ENCODE measurements around the gene GATM. TPM values are rescaled to one million over a fixed set of nuclear protein-coding genes. Genes with fewer than 3 reads are reported as not detected.

Gene GATM
- polyA plus RNA-seq, 3 donors, result 0.89 to 1.5 (median 1.5) TPM

GRCh38 chr15:45363801-45364200 lies 14.5 kb downstream of the GATM start:
- no peak overlapping the region for H3K9ac ChIP-seq (ENCODE audit: insufficient read depth, low read length, poor library complexity, severe bottlenecking)
- intact Hi-C loops (cut with micrococcal nuclease), result no loop called here
- no peaks in the 10 kb centered on the region for H3K36me3 ChIP-seq (replicated peaks in 1 of 2; ENCODE audit: control insufficient read depth in 1 of 2, insufficient read depth in 2 of 2, low read length in 2 of 2)
- H3K27me3 Mint-ChIP-seq (ENCODE audit: low read depth in 3 of 3), result no peaks in the 10 kb centered on the region
- TF ChIP-seq CTCF (IDR thresholded peaks at IDR 0.05), result no peak
- no peaks in the 10 kb centered on the region for H4K20me1 ChIP-seq (ENCODE audit: insufficient read depth, low read length)
- H3K27ac ChIP-seq (ENCODE audit: low read depth in 1 of 2, low read length in 2 of 2), result no peak overlapping the region
- no peaks in the 10 kb centered on the region for H3K9me3 ChIP-seq (replicated peaks in 1 of 2; ENCODE audit: control insufficient read depth in 1 of 2, insufficient read depth in 1 of 2, low read length in 2 of 2)
- H3K79me2 ChIP-seq (ENCODE audit: insufficient read depth, low read length), result no peaks in the 10 kb centered on the region
- 83% methylated on average over 1 of the region's 3 CpGs for WGBS (ENCODE audit: insufficient coverage)
- H3K36me3 Mint-ChIP-seq, result peaks cover 0 to 5% of the 10 kb centered on the region in 2 donors
- no peaks in the 10 kb centered on the region for H3K27me3 ChIP-seq (ENCODE audit: control insufficient read depth in 2 of 2, insufficient read depth in 2 of 2, low read length in 2 of 2)
- H3K4me1 ChIP-seq (ENCODE audit: control insufficient read depth in 1 of 2, insufficient read depth in 2 of 2, low read length in 2 of 2), result no peaks in the 10 kb centered on the region
- no peak overlapping the region for H2AFZ ChIP-seq (ENCODE audit: insufficient read depth, low read depth, low read length, poor library complexity, severe bottlenecking)
- no peak overlapping the region for H3K4me2 ChIP-seq (replicated peaks; ENCODE audit: extremely low read depth, low read length, poor library complexity, severe bottlenecking)
- no peaks in the 10 kb centered on the region for H3K9me3 Mint-ChIP-seq
- DNase-seq, result no peak
- no peak overlapping the region for H3K4me3 Mint-ChIP-seq
- no peaks in the 10 kb centered on the region for H3K4me1 Mint-ChIP-seq
- H3K4me3 ChIP-seq (replicated peaks in 1 of 3; ENCODE audit: low read depth in 2 of 3, low read length in 3 of 3), result no peak overlapping the region
- no peak overlapping the region for H3K27ac Mint-ChIP-seq

GRCh38 chr15:45363334-45363733 lies 15.0 kb downstream of the GATM start:
- no peak for TF ChIP-seq CTCF (IDR thresholded peaks at IDR 0.05)
- intact Hi-C loops (cut with micrococcal nuclease), result no loop called here
- H3K9me3 Mint-ChIP-seq, result no peaks in the 10 kb centered on the region
- peaks cover 0 to 5% of the 10 kb centered on the region in 2 donors for H3K36me3 Mint-ChIP-seq
- no peak overlapping the region for H3K4me3 Mint-ChIP-seq
- Histone ChIP-seq H3K27ac (ENCODE audit: low read depth in 1 of 2, low read length in 2 of 2) (no peak overlapping the region), H3K27me3 (ENCODE audit: control insufficient read depth in 2 of 2, insufficient read depth in 2 of 2, low read length in 2 of 2) (no peaks in the 10 kb centered on the region), H3K9me3 (replicated peaks in 1 of 2; ENCODE audit: control insufficient read depth in 1 of 2, insufficient read depth in 1 of 2, low read length in 2 of 2) (no peaks in the 10 kb centered on the region), H3K4me3 (replicated peaks in 1 of 3; ENCODE audit: low read depth in 2 of 3, low read length in 3 of 3) (no peak overlapping the region), H3K36me3 (replicated peaks in 1 of 2; ENCODE audit: control insufficient read depth in 1 of 2, insufficient read depth in 2 of 2, low read length in 2 of 2) (no peaks in the 10 kb centered on the region), H4K20me1 (ENCODE audit: insufficient read depth, low read length) (no peaks in the 10 kb centered on the region), H3K79me2 (ENCODE audit: insufficient read depth, low read length) (no peaks in the 10 kb centered on the region), H2AFZ (ENCODE audit: insufficient read depth, low read depth, low read length, poor library complexity, severe bottlenecking) (no peak overlapping the region), H3K9ac (ENCODE audit: insufficient read depth, low read length, poor library complexity, severe bottlenecking) (no peak overlapping the region), H3K4me2 (replicated peaks; ENCODE audit: extremely low read depth, low read length, poor library complexity, severe bottlenecking) (no peak overlapping the region), H3K4me1 (ENCODE audit: control insufficient read depth in 1 of 2, insufficient read depth in 2 of 2, low read length in 2 of 2) (no peaks in the 10 kb centered on the region)
- WGBS (ENCODE audit: insufficient coverage), result 80% methylated on average over 1 of the region's 4 CpGs
- no peak overlapping the region for H3K27ac Mint-ChIP-seq
- H3K4me1 Mint-ChIP-seq, result no peaks in the 10 kb centered on the region
- no peaks in the 10 kb centered on the region for H3K27me3 Mint-ChIP-seq (ENCODE audit: low read depth in 3 of 3)
- DNase-seq, result no peak

Measured in CD14-positive monocyte (primary cell).